Measurements from ENCODE around the gene CDK1. TPM values are rescaled to one million over a fixed set of nuclear protein-coding genes. Genes with fewer than 3 reads are reported as not detected.

The CDK1 gene
- total RNA-seq, 1 experiment from 2014 or later: 78.9 TPM

DNA sequence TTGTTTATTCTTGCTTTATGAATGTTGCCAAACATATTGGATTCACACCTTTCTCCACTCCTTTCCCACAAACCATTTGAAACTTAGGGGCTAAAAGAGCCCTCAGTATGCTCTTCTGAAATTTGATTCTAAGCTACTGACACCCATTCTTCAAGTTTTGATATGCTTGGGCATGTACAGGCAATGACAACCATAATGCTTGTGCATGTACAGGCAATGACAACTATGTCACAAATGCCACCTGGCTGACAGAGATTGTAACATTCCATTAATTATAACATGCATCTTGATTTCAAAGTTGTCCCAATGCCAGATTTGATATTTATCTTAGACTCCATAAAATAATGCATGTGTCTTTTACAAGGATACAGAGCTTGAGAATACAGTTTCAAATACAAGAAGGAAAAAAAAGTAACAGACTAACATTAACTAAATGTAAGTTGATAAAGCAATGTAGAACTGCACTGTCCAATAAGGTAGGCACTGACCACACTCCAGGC, 17.5 kb upstream of the CDK1 start:
- no peak overlapping the region for H3K9ac ChIP-seq (ENCODE audit: extremely low read depth, insufficient read length, low read length)
- no peak overlapping the region for H2BK15ac ChIP-seq (ENCODE audit: low read depth, low read length)
- no peak overlapping the region for H3K56ac ChIP-seq (ENCODE audit: insufficient read length, low read depth, low read length)
- peaks cover 30 to 43% of the 10 kb centered on the region in 2 experiments for H3K4me1 Mint-ChIP-seq
- H3K14ac ChIP-seq (ENCODE audit: insufficient read depth, low read length): no peak overlapping the region
- no peak overlapping the region for H3T11ph ChIP-seq (ENCODE audit: low read length)
- TF ChIP-seq, protein P1, sequence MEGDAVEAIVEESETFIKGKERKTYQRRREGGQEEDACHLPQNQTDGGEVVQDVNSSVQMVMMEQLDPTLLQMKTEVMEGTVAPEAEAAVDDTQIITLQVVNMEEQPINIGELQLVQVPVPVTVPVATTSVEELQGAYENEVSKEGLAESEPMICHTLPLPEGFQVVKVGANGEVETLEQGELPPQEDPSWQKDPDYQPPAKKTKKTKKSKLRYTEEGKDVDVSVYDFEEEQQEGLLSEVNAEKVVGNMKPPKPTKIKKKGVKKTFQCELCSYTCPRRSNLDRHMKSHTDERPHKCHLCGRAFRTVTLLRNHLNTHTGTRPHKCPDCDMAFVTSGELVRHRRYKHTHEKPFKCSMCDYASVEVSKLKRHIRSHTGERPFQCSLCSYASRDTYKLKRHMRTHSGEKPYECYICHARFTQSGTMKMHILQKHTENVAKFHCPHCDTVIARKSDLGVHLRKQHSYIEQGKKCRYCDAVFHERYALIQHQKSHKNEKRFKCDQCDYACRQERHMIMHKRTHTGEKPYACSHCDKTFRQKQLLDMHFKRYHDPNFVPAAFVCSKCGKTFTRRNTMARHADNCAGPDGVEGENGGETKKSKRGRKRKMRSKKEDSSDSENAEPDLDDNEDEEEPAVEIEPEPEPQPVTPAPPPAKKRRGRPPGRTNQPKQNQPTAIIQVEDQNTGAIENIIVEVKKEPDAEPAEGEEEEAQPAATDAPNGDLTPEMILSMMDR (conservative IDR thresholded peaks at IDR 0.05): no peak
- H4K8ac ChIP-seq (replicated peaks; ENCODE audit: insufficient read length, low read depth, low read length): no peak overlapping the region
- no peak overlapping the region for H3K23ac ChIP-seq (ENCODE audit: insufficient read length, low read depth, low read length)
- H3K4me3 Mint-ChIP-seq: no peak overlapping the region
- no peak for DNase-seq
- H3K4ac ChIP-seq (ENCODE audit: low read depth, low read length): no peak overlapping the region
- H4K20me1 ChIP-seq (ENCODE audit: control insufficient read depth, insufficient read depth, insufficient read length): no peaks in the 10 kb centered on the region
- no peaks in the 10 kb centered on the region; the same call in 1 of the 2 replicates for H3K27me3 Mint-ChIP-seq (ENCODE audit: low read depth)
- H3K36me3 Mint-ChIP-seq (ENCODE audit: insufficient read depth in 1 of 3, low read depth in 3 of 3): peaks cover 0 to 3% (median 0%) of the 10 kb centered on the region in 3 experiments; a peak in 2 of 7 replicates
- H3K27me3 ChIP-seq (ENCODE audit: insufficient read depth, low read length): no peaks in the 10 kb centered on the region
- H3K79me2 ChIP-seq (ENCODE audit: insufficient read depth, low read length): no peaks in the 10 kb centered on the region
- no peak overlapping the region for H2AK5ac ChIP-seq (ENCODE audit: insufficient read length, low read length)
- H3K9me3 ChIP-seq (ENCODE audit: control insufficient read depth, low read depth, low read length): no peaks in the 10 kb centered on the region
- H2BK5ac ChIP-seq (ENCODE audit: insufficient read length, low read length): no peak overlapping the region
- no peak overlapping the region for H2AFZ ChIP-seq (ENCODE audit: low read length)
- H3K18ac ChIP-seq (ENCODE audit: insufficient read length, low read depth, low read length): no peak overlapping the region
- H2BK120ac ChIP-seq (ENCODE audit: low read depth, low read length, poor library complexity, severe bottlenecking): no peak overlapping the region
- no peak overlapping the region for H4K5ac ChIP-seq (ENCODE audit: insufficient read length, low read depth, low read length)
- no peak overlapping the region for H4K91ac ChIP-seq (ENCODE audit: insufficient read length, low read depth, low read length)
- no peak overlapping the region for H3K4me2 ChIP-seq (ENCODE audit: insufficient read depth, insufficient read length, low read length)
- H2BK12ac ChIP-seq (ENCODE audit: insufficient read length, low read depth, low read length): no peak overlapping the region
- H3K79me1 ChIP-seq (ENCODE audit: insufficient read depth, low read depth, low read length, poor library complexity, severe bottlenecking): no peaks in the 10 kb centered on the region
- H3K9me3 Mint-ChIP-seq: peaks cover 0 to 5% of the 10 kb centered on the region in 2 experiments; a peak in 1 of 5 replicates
- no peak overlapping the region; a peak in 1 of 7 replicates for H3K27ac Mint-ChIP-seq
- H3K23me2 ChIP-seq (ENCODE audit: insufficient read length, low read depth, low read length, poor library complexity, severe bottlenecking): no peaks in the 10 kb centered on the region
- H2BK20ac ChIP-seq (ENCODE audit: low read depth, low read length, poor library complexity, severe bottlenecking): no peak overlapping the region
- no peak overlapping the region for H3K27ac ChIP-seq (ENCODE audit: insufficient read length, low read depth, low read length)
- no peaks in the 10 kb centered on the region; the same call in 1 of the 2 replicates for H3K4me1 ChIP-seq (ENCODE audit: insufficient read depth, low read length)
